HG03025 (cell line): ENCODE data around the gene H2AZ2.
"Not testable (repeated sequence)": the region's sequence is repeated elsewhere in the genome, so short reads cannot be mapped to it uniquely, and the experiment has no call there.

Source experiments
- ATAC-seq: cut with Tn5 transposase; IDR thresholded peaks from one replicate; pipeline ENCODE4 v1.9.1; 2021; ENCODE audit warnings: mild to moderate bottlenecking, moderate library complexity; ENCODE audit not compliant: unreplicated experiment, low FRiP score

The H2AZ2 gene

GRCh38 chr7:44791278-44792219, 56.3 kb downstream of the H2AZ2 start:
- ATAC-seq = no peak

GRCh38 chr7:44789990-44790389, 57.9 kb downstream of the H2AZ2 start:
- no peak for ATAC-seq

- ATAC-seq = no peak
Observed at GRCh38 chr7:44787762-44788161, 60.1 kb downstream of the H2AZ2 start.

GRCh38 chr7:44787041-44787440, 60.8 kb downstream of the H2AZ2 start:
- no peak for ATAC-seq

- not testable (repeated sequence) for ATAC-seq
Observed at GRCh38 chr7:44785218-44785617, 62.7 kb downstream of the H2AZ2 start.

GRCh38 chr7:44784364-44784763, 63.5 kb downstream of the H2AZ2 start:
- no peak for ATAC-seq

- ATAC-seq = no peak
Observed at GRCh38 chr7:44783407-44783806, 64.5 kb downstream of the H2AZ2 start.

- ATAC-seq = no peak
Observed at GRCh38 chr7:44782460-44782859, 65.4 kb downstream of the H2AZ2 start.
